ENCODE results near the gene REPS1. TPM values are rescaled to one million over a fixed set of nuclear protein-coding genes. Genes with fewer than 3 reads are reported as not detected.

REPS1 gene
- total and polyA plus RNA-seq, 2 of the 13 experiments (the other 11 are each of a cell fraction or from before 2014, with no cell fraction given) = 36.4 to 38.3 TPM

GRCh38 chr6:138857775-138858174, 130.3 kb downstream of the REPS1 start (continued):
- TF ChIP-seq HIC2 (CRISPR knock-in tag; IDR thresholded peaks at IDR 0.05; ENCODE audit: low read depth) = no peak
- no peak for TF ChIP-seq POGZ (CRISPR knock-in tag; IDR thresholded peaks at IDR 0.05)
- no peak for TF ChIP-seq ZNF207 (IDR thresholded peaks at IDR 0.05; ENCODE audit: borderline replicate concordance)

- no peak overlapping the region for H2AFZ ChIP-seq (ENCODE audit: low read length)
- ATAC-seq (no peak), DNase-seq (ENCODE audit: low spot score) (no peak), FAIRE-seq (no peak)
- CTCF ChIA-PET (ENCODE audit: low intra/inter-chr PET ratio, low total read pairs) = no interaction called here
- 30% methylated on average over 6 of the region's 6 CpGs for WGBS (ENCODE audit: low lambda C conversion rate)
- no peak overlapping the region for H3K4me2 ChIP-seq (ENCODE audit: low read depth, low read length)
- in situ Hi-C loops (cut with HindIII; ENCODE audit: extremely low pct_ligation_motif_present, low pct_unique_long_range_greater_than_20kb) (no loop called here), intact Hi-C loops (cut with micrococcal nuclease; ENCODE audit: unreplicated experiment) (no loop called here)
- no peaks in the 10 kb centered on the region for H3K36me3 ChIP-seq (replicated peaks in 1 of 2; ENCODE audit: control insufficient read depth in 1 of 2, insufficient read depth in 2 of 2, low read length in 2 of 2)
- BruUV-seq (replicated peaks) = no TSS peak
- H4K20me1 ChIP-seq (ENCODE audit: insufficient read depth, low read length) = no peaks in the 10 kb centered on the region
- H3K9ac ChIP-seq (ENCODE audit: insufficient read depth, low read depth, low read length) = no peak overlapping the region
- H3K4me1 ChIP-seq (ENCODE audit: insufficient read depth, low read length) = no peaks in the 10 kb centered on the region
- no peaks in the 10 kb centered on the region for H3K79me2 ChIP-seq (ENCODE audit: insufficient read depth, low read length)
- POLR2A ChIA-PET = no interaction called here
- H3K9me3 ChIP-seq (ENCODE audit: low read length) = no peaks in the 10 kb centered on the region
- peaks cover 0 to 13% of the 10 kb centered on the region in 2 experiments; a peak in 1 of 5 replicates for H3K27me3 ChIP-seq (ENCODE audit: control insufficient read depth in 1 of 2, insufficient read depth in 2 of 2, low read length in 2 of 2)
- no peak for TF ChIP-seq SCMH1 (CRISPR knock-in tag; IDR thresholded peaks at IDR 0.05; ENCODE audit: borderline replicate concordance)
- no peak for TF ChIP-seq SNRNP70 (IDR thresholded peaks at IDR 0.05; ENCODE audit: low read depth, low read length)
- TF ChIP-seq CEBPB (IDR thresholded peaks at IDR 0.05; ENCODE audit: borderline replicate concordance, low read depth, low read length) = 0 out of 2 replicates have a peak, but pooled peaks have one; percentile 40
- no peak for TF ChIP-seq SNAPC5 (CRISPR knock-in tag; IDR thresholded peaks at IDR 0.05; ENCODE audit: borderline replicate concordance)
- TF ChIP-seq MYC (CRISPR knock-in tag; IDR thresholded peaks at IDR 0.05; ENCODE audit: borderline replicate concordance) = no peak
- no peak for TF ChIP-seq ZNF558 (CRISPR knock-in tag; IDR thresholded peaks at IDR 0.05; ENCODE audit: borderline replicate concordance)
- no peak for TF ChIP-seq ZSCAN31 (CRISPR knock-in tag; IDR thresholded peaks at IDR 0.05; ENCODE audit: low read depth)
- no peak overlapping the region for H3K4me3 ChIP-seq (replicated peaks in 1 of 3; ENCODE audit: insufficient read depth in 1 of 3, low read depth in 2 of 3, low read length in 3 of 3)
- no peak overlapping the region for H3K27ac ChIP-seq (ENCODE audit: extremely low read length, insufficient read depth, low read length)
Observed at GRCh38 chr6:138856654-138857053, 131.4 kb downstream of the REPS1 start.

Other genes with a start within 250 kb of the REPS1 start
- gene CCDC28A, start 214.5 kb downstream of the REPS1 start, total RNA-seq (2016; rRNA removed; fragmentation: Illumina TruSeq; extraction: Trizol) = 15.8 and 22.8 TPM in 2 replicates
- 11.1 and 15.8 TPM in 2 replicates for gene CCDC28A, start 214.5 kb downstream of the REPS1 start, polyA plus RNA-seq (2011; rRNA removed)
- not detected in 2 replicates for gene ECT2L, start 192.2 kb downstream of the REPS1 start, total RNA-seq (2016; rRNA removed; fragmentation: Illumina TruSeq; extraction: Trizol)
- 0.05 and 0.12 TPM in 2 replicates for gene ECT2L, start 192.2 kb downstream of the REPS1 start, polyA plus RNA-seq (2011; rRNA removed)
- 5.4 and 7.6 TPM in 2 replicates for gene ABRACL, start 40.5 kb upstream of the REPS1 start, total RNA-seq (2016; rRNA removed; fragmentation: Illumina TruSeq; extraction: Trizol)
- gene ABRACL, start 40.5 kb upstream of the REPS1 start, polyA plus RNA-seq (2011; rRNA removed) = 0.82 and 1.4 TPM in 2 replicates
- 0.15 and 0.18 TPM in 2 replicates for gene HECA, start 146.8 kb upstream of the REPS1 start, total RNA-seq (2016; rRNA removed; fragmentation: Illumina TruSeq; extraction: Trizol)
- 0.49 and 0.68 TPM in 2 replicates for gene HECA, start 146.8 kb upstream of the REPS1 start, polyA plus RNA-seq (2011; rRNA removed)